HG02970 (cell line): ENCODE measurements around the gene ANKRD7.
"Not testable (repeated sequence)": the region's sequence is repeated elsewhere in the genome, so short reads cannot be mapped to it uniquely, and the experiment has no call there.

ENCODE experiments used
- ATAC-seq: cut with Tn5 transposase; IDR thresholded peaks from one replicate; pipeline ENCODE4 v1.9.1; 2021; ENCODE audit warnings: mild to moderate bottlenecking, moderate library complexity, moderate number of reproducible peaks; ENCODE audit not compliant: unreplicated experiment, low FRiP score

Gene ANKRD7

DNA sequence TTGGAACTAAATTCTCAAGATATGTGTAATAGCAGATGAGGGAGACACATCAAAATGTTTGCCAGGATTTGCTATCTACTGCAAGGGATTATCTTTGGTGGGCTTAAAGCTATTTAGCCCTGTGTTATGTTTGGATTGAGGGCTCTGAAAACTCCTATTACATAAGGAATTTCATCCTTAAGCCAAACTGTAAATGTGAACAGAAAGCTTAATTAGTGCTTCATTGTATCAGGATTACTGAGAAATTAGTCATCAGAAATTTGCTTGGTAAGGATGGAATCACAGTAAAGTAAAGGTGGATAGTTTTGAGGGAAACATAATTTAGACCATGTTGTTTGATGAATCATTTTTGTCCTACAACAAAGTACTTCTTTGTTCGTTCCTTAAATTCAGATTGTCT lies 8.3 kb downstream of the ANKRD7 start:
- ATAC-seq = no peak

DNA sequence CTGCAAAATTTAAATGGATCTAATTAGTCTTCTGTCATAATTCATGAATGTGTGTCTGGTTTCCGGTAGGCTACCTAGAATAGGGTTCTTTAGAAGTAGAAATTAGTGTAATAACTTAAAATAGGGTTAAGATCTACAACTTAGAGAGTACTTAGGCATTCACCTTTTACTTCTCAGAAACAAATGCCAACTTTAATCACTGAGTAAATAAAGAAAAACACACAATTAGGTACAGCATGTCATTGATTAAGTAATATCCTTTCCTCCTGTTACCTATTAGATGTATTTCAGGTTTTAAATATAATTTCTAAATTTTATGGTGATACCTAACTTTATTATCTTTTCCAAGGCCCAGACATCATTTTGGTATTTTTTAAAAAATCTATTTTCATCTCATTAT lies 9.3 kb downstream of the ANKRD7 start:
- no peak for ATAC-seq

DNA sequence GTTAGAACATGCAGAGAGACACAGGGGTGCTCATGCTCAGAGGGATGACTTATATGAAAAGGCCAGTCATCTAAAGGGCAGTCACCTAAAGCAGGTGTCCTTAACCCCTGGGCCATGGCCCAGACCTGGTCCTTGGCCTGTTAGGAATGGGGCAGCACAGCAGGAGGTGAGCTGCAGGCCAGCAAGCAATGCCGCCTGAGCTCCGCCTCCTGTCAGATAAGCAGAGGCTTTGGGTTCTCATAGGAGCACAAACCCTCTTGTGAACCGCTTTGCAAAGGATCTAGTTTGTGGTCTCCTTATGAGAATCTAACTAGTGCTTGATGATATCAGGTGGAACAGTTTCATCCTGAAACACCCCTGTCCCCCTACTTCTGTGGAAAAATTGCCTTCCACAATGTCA lies 14.5 kb downstream of the ANKRD7 start:
- no peak for ATAC-seq

GRCh38 chr7:118240320-118240719 lies 15.8 kb downstream of the ANKRD7 start:
- not testable (repeated sequence) for ATAC-seq

DNA sequence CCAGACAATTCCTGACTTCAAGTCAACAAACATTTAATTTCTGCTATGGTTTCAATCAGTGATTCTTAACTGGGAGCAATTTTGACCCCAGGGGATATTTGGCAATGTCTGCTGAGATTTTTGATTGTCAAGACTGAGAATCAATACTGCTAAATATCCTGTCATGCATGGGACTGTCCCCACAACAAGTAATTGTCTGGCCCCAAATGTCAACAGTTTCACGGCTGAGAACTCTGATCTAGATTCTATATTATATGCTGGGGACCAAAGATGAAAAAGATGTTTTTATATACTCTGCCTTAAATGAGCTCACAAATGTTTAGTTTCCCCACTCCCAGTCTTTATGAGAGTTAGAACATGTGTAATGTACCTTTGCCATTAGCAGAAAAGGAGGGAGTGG lies 19.2 kb downstream of the ANKRD7 start:
- no peak for ATAC-seq

DNA sequence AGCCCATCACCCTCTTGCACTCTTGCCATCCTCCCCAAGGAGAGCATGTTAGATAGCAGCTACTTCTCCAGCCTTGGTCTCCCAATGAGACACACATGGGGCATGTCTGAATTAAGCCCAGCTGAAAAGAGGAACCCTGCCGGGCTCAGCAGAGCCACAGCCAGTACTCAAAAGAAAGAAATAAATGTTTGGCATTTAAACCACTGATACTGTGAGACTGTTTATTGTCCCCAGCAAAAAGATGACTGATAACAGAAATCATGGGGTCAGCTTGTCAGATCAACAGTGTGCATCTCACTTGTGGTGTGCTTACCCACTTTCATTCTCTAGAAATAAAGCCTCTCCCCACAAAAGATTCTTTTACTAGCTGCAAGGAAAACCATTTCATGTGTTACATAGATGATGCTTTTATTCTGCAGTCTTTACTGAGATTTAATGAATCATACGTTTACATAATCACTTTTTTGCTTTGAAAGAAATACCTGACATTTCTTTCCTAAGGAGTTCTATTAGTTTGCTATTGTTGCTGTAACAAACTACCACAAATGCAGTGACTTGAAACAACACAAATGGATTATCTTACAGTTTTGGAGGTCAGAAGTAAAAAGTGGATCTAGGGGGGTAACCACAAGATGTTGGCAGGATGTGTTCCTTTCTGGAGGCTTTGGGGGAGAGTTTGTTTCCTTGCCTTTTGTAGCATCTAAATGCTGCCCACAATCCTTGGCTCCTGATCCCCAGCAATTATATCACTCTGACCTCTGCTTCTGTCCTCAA lies 20.9 kb downstream of the ANKRD7 start:
- no peak for ATAC-seq

DNA sequence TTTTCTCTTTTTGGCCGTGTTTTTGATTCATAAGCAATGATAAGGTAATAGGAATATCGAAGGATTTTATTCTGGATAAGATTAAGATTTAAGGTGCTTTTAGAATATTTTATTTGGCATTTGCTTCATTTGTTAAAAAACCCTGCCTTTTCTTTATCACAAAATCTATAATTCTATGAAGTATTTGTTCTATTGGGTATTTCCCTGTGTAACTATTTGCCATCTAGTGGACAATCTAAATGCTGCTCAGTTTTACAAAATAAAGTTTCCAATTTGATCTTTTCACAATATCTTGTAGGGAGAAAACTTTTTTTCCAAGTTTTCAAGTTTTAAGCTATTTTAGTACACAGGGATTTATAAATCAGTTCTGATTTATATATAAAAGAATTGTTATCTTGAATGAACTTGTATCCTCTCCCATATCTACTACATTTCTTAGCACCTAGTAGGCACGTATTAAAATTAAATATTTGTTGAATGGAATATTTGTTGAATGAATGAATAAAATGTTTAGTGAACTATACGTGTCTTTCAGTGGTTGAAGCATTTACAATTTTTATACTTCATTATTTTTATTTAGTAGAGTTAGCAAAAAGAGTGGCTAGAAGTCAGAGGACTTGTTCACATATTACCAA lies 26.5 kb downstream of the ANKRD7 start:
- ATAC-seq = no peak

- ATAC-seq = no peak
Measured at GRCh38 chr7:118252087-118252486, 27.6 kb downstream of the ANKRD7 start.

- ATAC-seq = no peak
Measured at GRCh38 chr7:118259115-118259514, 34.6 kb downstream of the ANKRD7 start.

DNA sequence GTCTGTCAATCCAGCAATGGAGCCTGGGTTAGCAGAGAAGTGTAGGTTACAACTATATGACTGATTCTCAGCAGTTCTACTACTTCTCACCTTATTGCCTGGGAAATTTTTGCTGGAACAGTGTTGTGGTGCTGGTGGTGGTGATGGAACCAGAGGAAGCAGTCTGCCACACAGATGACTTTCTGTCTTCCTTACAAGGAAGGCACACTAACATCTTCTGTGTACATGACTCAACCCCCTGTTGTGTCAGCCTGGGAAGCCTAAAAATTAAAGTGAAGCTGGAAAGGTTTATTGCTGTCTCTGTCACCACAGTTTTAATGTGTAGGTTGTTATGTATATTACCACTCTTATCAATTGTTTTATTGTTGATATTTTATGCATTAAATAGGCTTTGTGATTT lies 40.3 kb downstream of the ANKRD7 start:
- ATAC-seq = no peak

GRCh38 chr7:118280319-118281012 lies 56.0 kb downstream of the ANKRD7 start:
- ATAC-seq = no peak

DNA sequence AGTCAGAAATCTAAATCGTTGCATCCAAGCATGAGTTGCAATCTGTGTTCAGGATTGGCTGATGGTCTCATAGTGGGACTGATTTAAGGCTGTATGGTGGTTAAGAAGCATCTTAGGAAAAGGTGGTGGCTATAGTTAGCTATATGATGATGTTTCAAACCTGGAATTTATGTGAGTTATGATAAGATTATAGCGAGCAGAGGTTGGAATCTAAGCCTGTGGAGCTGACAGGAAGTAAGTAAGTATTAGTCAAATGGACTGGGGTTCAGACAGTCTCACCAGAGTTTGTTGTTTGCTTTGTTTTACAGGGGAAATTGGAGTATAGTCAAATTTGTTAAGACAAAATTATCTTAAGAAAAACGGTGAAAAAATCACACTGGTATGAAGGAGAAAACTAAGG lies 56.7 kb downstream of the ANKRD7 start:
- no peak for ATAC-seq

GRCh38 chr7:118285358-118285757 lies 60.9 kb downstream of the ANKRD7 start:
- ATAC-seq = no peak

DNA sequence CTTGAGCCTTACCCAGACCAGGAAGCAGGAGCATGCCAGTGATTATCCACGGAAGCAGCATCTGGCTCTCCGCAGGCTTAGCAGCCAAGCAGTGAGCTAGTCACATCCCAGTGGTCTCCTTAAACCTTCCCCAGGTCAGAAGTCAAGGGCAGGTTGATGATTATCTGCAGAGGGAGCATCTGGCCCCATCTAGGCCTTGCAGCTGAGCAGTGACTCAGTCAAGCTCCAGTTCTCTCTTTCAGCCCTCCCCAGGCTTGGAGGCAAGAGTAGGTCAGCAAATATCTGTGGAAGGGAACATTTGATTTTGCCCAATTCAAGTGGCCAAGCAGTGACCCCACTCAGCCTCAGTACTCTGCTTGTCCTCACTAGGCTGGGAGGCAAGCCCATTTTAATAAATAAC lies 61.6 kb downstream of the ANKRD7 start:
- ATAC-seq = no peak

DNA sequence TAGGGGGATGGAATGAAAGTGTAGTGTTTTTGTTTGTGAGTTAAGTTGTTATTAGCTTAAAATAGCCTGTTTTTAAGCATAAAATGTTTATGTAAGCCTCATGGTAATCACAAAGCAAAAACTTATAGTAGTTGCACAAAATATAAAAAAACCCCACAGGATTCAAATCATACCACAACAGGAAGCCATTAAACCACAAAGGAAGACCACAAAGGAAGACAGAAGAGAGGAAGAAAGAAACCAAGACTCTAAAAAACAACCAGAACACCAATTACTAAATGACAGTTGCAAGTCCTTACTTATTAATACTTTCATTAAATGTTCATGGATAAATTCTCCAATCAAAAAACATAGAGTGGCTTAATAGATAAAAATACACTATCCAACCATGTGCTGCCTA lies 63.6 kb downstream of the ANKRD7 start:
- ATAC-seq = peak; percentile 71

GRCh38 chr7:118289476-118289875 lies 65.0 kb downstream of the ANKRD7 start:
- no peak for ATAC-seq
